Measurements from ENCODE around the gene NSD1.

The NSD1 gene

DNA sequence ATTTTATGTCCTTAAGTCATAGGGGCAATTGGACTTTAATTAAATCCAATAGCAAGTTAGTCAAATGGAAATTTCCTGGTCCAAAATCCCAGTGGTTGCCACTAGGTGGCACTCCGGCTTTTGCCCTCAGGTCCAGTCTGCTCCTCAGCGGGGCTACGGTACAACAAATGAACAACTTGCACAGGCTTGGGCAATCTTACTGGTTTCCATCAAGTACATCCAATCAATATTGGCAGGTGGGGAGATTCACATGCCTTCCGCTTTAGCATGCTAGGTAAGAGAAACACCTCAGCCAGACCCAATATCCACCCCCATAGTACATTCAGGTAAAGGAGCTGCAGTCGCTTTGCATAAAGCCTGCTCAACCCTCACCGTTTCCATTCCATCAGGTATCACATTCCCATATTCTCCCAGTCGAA is 184.4 kb downstream of the NSD1 start:
- peak; percentile 42 to 57 for DNase-seq (ENCODE audit: extremely low read depth in 1 of 2, low read depth in 1 of 2)

DNA sequence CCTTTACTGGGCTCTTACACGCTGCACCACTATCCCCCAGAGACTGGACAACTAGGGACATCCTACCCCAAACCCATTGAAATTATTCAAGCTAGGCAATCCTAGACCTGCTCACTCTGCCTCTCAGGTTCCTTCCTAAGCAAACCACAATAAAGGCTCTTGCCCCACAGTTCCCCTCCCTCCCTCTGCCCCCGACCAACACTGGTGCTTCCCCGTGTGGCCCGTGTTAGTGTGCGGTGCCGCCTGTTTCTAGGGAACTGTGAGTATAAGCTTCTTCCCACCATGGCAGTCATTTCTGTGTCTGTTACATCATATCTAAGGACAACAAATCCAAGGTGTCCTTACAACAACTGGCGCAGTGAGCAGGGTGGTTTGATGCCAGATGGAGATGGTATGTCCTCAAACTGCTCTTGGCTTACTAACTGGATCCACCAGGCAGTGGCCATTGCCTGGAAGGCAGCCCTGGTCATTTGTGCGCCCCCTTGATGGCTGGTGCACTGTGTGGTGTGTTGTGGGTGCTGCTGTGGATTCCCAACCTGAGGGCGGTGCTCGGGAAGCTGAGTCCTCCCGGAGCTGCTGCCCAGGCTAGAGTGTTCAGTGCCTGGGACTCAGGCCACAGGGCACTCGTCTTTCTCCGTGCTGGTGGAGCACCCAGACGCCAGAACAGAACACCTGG is 186.5 kb downstream of the NSD1 start:
- no peak for DNase-seq (ENCODE audit: extremely low read depth in 1 of 2, low read depth in 1 of 2)

DNA sequence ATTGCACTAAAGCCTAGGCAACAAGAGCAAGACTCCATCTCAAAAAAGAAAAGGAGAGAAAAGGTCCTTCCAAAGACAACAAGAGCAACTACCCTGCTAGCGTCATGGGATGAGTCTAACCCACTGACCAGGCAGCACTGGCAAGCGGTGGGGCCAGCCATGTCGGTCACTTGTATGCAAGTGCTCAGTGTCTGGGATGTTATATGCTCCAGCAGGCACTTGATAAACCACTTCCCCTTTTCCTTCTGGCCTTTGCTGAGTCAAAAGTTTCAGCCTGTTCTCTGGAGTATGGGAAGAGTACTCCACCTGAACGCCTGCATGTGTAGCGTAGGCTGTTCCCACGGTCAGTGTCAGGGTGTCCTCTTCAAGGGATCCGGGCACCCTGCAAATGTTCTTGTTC is 187.3 kb downstream of the NSD1 start:
- DNase-seq (ENCODE audit: extremely low read depth in 1 of 2, low read depth in 1 of 2): no peak

DNA sequence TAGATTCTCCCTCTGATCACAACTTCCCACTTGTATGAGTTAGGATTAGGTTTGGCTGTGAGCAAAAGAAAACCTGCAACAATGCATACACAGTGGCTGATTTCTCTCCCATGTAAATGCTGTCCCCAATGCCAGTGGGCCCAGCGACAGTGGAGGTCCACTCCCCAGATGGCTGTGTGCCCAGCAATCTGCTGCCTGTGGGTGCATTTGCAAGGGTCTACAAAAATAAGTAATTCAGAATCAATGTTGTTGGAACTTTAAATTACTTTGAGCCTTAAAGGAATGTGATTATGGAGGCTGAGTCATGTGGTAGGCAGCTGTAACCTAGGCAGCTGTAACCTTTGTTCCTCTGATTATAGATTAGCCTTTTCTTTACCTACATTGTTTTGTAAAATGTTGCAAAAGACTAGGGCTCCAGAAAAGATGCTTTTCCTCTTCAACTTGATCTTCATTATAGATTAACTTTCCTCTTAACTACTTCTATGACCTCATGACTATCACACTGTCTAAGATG is 192.4 kb downstream of the NSD1 start:
- no peak for DNase-seq (ENCODE audit: extremely low read depth in 1 of 2, low read depth in 1 of 2)

DNA sequence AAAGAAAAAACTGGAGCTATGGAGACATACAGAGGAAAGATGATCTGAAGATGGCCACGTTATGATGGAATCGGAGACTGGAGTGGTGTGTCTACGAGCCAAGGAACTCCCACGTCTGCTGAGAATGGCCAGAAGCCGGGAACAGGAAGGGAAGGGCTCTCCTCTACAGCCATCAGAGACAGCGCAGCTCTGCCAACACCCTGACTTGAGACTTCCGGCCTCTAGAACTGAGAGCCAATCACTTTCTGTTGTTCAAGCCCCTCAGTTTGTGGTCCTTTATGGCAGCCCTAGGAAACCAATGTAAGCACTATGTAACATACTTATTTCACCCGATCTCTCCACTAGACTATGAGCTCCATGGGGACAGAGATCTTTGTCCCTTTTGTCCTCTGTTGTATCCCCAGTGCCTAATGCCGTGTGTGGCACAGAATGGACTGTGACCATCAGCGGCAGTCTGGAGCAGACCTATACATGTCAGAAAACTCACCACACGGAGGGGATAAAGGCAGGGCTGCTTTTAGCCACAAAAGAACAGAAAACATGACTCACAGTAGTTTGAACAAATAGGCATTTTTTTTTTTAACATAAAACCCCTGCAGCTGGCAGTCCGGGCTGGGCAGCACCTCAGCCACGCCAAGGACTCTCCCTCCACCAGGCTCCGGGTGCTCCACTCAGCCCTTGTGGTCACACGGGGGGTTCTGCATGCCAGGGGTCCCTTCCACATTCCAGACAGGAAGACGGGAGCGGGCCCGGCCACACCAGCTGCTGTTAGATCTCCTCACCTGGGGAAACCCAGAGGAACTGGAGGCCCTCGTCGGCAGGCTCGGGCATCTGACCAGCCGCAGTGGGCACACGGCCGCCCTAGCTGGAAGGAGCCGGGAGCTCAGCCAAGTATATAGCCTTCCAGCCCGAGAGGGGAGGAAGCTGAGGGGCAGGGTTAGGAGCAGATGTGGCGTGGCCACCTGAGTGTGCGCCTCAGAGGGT is 194.3 kb downstream of the NSD1 start:
- DNase-seq (ENCODE audit: extremely low read depth in 1 of 2, low read depth in 1 of 2): no peak

DNA sequence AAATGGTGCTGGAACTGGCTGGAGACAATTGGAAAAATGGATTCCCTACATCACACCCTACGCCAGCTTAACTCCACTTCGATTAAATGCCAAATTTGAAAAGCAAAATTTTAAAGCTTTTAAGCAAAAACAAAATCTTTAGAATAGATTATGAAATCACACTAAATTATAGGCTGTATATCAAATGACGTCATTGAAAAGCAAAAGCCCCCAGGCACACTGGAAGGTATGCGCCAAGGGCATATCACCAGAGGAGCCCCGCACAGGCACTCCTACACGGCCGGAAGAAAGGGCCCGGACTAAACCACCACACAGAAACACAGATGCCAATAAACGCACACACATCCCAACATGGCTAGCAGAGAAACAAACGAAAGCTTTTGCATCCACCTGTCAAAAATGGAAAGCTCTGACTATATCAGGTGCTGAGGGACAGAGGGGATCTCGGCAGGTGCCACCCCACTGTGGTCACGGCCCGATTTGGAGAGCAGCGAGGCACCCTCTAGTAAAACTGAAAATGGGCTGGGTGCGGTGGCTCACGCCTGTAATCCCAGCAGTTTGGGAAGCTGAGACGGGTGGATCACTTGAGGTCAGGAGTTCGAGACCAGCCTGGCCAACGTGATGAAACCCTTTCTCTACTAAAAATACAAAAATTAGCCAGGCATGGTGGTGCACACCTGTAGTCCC is 195.1 kb downstream of the NSD1 start:
- no peak for DNase-seq (ENCODE audit: extremely low read depth in 1 of 2, low read depth in 1 of 2)

DNA sequence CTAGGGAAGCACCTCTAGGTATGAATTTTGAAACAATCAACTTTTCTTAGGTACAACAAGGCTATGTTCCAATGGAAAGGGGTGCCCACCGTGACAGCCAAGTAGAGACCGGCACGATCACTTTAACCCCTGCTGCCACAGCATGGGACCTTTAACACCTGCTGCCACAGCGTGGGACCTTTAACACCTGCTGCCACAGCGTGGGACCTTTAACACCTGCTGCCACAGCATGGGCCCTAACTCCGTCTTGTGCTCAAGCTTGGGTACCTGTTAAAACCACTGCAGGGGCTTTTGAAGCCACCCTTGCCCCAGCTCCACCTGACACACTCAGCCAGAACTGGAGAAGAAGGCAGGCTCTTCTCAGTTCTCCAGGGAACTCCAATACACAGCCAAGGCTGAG is 196.3 kb downstream of the NSD1 start:
- no peak for DNase-seq (ENCODE audit: extremely low read depth in 1 of 2, low read depth in 1 of 2)

DNA sequence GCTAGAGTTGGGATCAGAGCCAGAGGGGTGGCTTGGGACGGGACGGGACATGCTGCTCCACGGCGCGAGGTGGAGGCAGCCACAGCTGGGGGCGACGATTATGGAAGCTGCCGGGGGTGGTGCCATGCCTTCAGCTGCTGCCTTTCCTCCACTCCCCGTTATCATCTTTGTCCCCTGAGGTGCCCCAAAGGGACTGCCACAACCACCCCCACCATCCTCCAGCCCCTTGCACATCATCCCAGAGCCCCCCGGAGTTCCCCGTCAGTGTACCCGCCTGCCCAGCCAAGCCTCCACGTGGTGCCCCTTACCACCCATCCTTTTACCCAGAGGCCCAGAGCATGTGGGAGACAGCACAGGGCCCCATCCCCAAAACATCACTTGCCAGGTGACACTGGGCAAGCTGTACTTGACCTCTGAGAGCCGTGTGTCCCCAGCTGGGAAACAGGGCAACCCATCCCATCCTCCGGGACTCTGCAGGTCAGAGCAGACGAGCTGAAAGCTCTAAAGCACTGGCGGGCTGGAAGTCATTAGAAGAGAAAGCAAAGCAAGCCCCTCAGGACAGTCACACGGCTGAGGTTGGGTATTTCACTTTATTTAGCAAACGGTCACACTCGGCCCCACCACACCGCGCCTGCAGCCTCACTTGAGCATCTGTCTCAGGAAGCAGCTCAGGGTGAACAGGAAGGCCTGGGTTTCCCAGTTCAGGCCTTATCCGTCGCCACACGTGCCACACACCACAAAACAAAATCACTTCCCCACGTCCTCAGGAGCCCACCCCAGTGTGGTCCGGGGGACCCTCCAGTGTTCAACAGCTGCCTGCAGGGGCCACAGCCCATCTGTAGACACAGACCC is 197.6 kb downstream of the NSD1 start:
- DNase-seq (ENCODE audit: extremely low read depth in 1 of 2, low read depth in 1 of 2): no peak

DNA sequence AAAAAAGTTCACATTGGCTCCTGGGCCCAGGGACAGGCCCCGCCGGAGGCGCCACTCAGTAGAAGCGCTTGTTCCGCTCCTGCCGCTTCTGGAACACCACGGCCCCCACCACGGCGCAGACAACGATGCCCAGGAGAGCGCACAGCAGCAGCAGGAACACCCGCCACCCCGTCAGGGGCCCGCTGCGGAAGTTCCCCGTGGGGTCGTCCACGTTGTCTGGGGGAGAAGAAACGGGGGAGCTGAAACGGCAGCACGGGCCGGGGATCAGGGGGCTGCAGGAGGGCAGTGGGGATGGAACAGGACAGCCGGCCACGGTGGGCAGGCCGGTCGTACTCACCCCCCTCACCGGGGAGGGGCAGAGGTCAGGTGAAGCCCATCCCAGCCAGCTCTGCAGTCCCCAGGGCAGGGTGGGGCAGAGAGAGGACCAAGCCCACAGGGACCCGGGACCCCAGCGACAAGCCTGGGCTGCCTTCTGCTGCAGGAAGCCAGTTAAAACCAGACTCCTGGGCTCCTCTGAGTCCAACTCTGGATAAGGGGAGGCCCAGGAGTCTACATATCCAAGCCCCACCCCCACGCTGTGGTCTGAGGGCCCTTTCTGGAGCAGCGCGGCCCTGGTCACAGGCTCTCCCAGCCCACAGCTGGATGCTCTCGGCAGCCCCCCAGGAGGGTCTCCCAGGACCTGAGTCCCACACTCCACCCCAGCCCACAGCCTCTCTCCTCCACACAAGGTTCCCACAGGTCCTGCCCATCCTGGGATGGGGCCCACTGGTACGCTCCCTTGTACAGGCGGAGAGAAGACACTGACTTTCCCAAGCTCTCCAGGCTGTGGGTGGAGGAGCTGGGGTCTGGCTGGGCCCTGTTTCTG is 198.7 kb downstream of the NSD1 start:
- no peak for DNase-seq (ENCODE audit: extremely low read depth in 1 of 2, low read depth in 1 of 2)

DNA sequence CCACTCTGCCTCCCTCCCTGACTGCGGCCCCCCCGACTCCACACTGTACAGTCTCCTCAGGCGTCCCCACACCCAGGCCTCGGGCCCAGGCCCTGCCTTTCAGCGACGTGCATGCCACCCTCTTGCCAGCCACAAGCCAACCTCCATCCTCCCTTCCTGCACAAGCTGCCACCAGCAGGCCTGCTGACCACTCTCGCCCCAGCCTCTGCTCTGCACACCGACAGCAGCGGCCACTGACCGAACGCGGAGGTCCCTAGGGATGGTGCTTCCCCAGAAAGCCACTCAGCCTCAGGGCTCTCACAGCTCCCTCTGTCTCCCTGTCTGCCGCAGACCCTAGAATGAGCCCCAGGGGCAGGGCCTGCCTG is 199.3 kb downstream of the NSD1 start:
- no peak for DNase-seq (ENCODE audit: extremely low read depth in 1 of 2, low read depth in 1 of 2)

DNA sequence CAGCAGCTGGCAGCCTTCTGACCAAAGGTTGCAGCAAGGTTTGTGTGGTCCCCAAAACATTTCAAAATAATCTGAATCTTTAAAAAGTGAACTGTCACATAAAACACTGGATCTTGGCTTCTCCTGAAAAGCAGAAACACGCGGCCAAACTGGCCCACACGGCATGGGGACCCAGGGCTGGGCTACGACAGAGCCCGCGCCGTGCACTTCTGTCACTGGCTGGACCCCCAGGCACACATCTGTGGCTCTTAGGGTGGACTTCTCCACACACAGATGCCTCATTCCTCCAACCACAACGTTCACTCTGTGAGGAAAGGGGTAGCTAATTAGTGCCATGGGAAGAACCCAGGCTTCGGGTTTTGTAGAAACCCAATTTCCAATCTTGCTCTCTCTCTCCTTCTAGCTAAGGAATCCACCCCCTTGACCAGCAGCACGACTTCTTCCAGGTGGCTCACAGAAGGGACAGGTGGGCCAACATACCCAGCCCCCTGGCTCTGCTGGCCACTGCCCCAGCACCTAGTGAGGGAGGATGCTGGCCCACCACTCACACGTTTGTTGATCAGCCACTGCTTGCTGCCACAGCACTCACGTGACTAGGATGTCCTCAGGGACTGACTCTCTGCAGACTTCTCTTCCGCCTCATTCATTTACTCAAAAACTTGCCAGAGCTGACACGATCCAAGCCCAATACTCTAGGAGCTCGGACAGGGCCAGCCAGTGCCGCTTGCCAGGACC is 200.0 kb downstream of the NSD1 start:
- DNase-seq (ENCODE audit: extremely low read depth in 1 of 2, low read depth in 1 of 2): no peak

DNA sequence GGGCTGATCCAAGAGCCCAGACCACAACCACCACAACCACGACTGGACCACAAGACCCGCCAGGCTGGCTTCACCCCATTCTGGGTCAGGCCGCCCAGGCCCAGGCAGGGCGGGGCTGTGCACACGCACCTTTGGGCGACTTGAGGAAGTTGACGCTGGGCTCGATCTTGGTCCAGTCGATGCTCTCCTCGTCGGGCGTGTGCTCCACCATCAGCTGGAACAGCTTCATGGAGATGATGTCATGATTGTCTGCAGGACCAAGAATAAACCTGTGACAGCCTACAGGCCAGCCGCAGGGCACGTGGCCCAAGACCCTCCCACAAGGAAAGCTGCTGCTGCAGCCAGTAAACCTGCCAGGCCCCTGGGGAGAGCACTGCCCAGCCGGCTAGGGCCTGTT is 200.6 kb downstream of the NSD1 start:
- no peak for DNase-seq (ENCODE audit: extremely low read depth in 1 of 2, low read depth in 1 of 2)

DNA sequence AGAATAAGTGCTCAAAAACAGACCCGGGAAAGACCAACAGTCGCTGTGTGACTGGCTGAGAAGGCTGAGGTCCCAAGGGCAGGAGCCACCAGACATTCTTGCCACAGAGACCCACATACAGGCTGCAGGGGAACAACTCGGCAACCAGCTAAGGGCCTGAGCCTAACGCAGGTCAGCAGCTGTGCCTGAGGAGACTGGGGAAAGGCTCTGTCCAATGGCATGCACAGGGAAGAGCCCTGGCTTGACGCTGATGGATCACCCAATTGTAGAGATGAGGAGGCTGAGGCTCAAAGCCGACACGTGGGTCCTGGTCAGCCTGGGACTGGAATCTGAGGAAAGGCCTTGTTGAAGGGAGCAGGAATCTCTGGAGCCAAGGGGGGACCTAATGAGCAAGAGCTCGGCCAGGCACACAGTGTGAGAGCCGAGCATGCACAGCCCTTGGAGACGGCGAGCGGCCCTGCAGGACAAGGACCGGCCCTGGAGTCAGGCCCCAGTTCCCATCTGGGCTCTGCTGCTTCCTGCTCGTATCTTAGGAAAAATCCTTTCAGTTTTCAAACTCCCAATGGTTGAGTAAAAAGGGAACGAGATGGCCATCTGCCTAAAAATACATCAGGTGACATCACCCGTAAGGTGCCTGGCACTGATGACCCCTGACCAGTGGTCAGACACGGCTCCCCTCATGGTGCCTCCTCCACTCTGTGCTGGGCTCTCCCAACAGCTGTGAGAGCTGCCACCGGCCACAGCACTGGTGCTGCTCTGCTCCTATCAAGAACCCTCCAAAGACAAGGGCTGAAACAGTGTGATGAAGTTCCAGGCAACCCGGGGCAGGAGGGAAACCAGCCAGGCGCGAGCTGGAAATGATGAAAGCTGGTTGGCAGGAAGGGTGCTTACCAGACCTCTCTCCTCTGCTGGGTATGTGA is 201.5 kb downstream of the NSD1 start:
- DNase-seq (ENCODE audit: extremely low read depth in 1 of 2, low read depth in 1 of 2): no peak

DNA sequence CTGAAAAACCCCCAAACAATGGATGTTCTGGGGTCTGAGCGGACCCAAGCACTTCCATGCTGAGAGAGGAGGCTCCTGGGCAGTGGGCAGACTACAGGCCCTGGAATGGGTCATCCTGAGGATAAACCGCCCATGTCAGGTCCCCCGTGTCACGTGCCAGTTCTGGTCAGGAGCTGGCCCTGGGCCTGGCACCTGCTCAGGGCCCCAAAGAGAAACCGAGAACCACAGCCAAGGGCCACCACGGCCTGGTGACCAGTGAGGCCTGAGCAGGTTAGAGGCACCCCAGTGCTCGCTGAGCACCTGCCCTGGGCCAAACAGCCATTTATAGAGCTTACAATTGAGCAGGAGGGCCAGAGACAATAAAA is 202.1 kb downstream of the NSD1 start:
- no peak for DNase-seq (ENCODE audit: extremely low read depth in 1 of 2, low read depth in 1 of 2)

DNA sequence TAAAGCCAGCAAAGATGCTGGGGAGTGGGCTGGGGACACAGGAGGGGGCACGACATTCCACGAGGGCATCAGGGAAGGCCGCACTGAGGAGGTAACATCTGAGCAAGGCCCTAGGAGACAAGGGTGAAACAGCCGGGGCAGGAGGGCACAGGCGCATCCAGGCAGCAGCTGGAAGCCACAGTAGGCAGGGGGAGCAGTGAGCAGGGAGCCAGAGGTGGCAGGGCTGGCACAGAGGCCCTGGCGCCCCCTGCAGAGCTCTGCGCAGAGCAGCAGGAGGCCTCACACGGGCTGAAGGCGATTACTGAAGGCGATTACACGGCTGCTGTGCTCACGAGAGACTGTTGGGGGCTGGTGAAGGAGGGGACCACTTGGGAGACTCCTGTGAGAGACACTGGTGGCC is 202.5 kb downstream of the NSD1 start:
- no peak for DNase-seq (ENCODE audit: extremely low read depth in 1 of 2, low read depth in 1 of 2)

DNA sequence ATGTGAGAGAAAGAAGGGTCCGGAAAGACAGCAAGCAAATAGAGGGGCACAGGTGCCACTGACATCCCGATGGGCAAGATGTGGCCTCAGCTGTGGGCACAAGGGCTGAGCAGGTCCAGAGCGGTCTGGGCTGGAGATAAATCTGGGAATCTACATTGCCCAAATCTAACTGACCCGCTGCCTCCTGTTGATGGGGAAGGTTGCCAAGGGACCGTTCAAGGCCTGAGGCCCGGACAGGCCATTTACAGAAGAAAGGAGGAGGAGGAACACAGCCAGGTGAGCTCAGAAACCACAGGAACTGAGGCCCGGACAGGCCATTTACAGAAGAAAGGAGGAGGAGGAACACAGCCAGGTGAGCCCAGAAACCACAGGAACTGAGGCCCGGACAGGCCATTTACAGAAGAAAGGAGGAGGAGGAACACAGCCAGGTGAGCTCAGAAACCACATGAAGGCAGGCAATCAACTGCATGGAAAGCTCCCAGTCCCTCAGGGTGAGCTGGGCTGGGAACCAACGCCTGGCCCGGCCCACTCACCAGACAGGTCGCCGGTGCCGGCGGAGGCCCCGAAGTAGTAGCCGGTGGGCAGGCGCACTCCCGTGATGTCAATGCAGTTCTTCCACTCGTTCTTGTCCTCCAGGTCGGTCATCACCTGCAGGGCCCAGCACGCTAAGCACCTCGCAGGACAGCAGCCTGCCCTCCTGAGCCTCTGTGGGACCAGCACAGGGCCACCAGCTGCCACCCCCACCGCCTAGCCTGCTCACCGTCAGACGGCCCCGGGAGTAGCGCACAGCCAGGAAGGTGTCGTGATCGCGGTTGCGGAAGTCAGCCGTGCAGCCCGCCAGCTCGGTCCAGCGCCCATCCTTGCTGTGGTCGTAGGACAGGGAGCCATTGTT is 203.3 kb downstream of the NSD1 start:
- DNase-seq (ENCODE audit: extremely low read depth in 1 of 2, low read depth in 1 of 2): no peak
